Nephron progenitor cell (in vitro differentiated cells): Measurements from ENCODE around the gene EIF5B.
A peak's percentile ranks its signal among the peaks of the same experiment; 100 is the strongest.

Experiments
- DNase-seq: peaks from one replicate; pipeline ENCODE4 v3.0.0; 2021
- H3K27ac Mint-ChIP-seq: 2 replicates; pipeline ENCODE4 v1.8.0; 2021; ENCODE audit warnings: mild to moderate bottlenecking, moderate library complexity, mixed read lengths
- H3K27me3 Mint-ChIP-seq: 2 replicates; pipeline ENCODE4 v1.8.0; 2021; ENCODE audit warnings: mild to moderate bottlenecking, low read depth, mixed read lengths; ENCODE audit not compliant: poor library complexity
- H3K36me3 Mint-ChIP-seq: 2 replicates; pipeline ENCODE4 v1.8.0; 2021; ENCODE audit warnings: low read depth, mixed read lengths
- H3K4me1 Mint-ChIP-seq: 2 replicates; pipeline ENCODE4 v1.8.0; 2021; ENCODE audit warnings: mixed read lengths
- H3K4me3 Mint-ChIP-seq: 2 replicates; pipeline ENCODE4 v1.8.0; 2021; ENCODE audit warnings: mild to moderate bottlenecking, moderate library complexity, mixed read lengths
- H3K9me3 Mint-ChIP-seq: 2 replicates; pipeline ENCODE4 v1.8.0; 2021; ENCODE audit warnings: mild to moderate bottlenecking, moderate library complexity, mixed read lengths
- TF ChIP-seq, protein P1 (sequence below): fragments of 200-600 bp; sonication (generic); IDR thresholded peaks from 2 replicates; pipeline ENCODE4 v1.5.0; 2021; ENCODE audit warnings: antibody characterized with exemption

EIF5B gene

DNA sequence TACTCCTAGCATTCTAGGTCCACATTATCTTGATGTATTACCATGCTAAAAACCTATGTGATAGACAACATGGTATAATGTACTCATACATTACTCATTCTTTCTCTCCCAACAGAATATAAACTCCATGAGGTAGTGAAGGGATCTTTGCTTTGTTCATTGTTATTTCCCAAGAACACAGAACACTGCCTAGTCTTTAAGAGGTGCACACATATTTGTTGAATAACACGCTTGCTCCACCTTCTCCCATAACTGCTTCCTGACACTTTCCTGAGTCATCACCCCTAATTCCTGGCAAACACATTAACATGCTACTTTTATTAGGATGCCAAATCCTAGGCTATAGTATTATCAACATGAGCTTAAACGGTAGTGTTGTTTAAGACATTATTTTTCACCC is 111.4 kb downstream of the EIF5B start:
- H3K4me3 Mint-ChIP-seq, result no peak overlapping the region
- no peaks in the 10 kb centered on the region for H3K27me3 Mint-ChIP-seq
- peak overlapping the region; percentile 1 for H3K27ac Mint-ChIP-seq
- H3K36me3 Mint-ChIP-seq, result peaks cover 78% of the 10 kb centered on the region
- peaks cover 14% of the 10 kb centered on the region for H3K4me1 Mint-ChIP-seq
- no peaks in the 10 kb centered on the region for H3K9me3 Mint-ChIP-seq
- DNase-seq, result no peak
- TF ChIP-seq, protein P1, sequence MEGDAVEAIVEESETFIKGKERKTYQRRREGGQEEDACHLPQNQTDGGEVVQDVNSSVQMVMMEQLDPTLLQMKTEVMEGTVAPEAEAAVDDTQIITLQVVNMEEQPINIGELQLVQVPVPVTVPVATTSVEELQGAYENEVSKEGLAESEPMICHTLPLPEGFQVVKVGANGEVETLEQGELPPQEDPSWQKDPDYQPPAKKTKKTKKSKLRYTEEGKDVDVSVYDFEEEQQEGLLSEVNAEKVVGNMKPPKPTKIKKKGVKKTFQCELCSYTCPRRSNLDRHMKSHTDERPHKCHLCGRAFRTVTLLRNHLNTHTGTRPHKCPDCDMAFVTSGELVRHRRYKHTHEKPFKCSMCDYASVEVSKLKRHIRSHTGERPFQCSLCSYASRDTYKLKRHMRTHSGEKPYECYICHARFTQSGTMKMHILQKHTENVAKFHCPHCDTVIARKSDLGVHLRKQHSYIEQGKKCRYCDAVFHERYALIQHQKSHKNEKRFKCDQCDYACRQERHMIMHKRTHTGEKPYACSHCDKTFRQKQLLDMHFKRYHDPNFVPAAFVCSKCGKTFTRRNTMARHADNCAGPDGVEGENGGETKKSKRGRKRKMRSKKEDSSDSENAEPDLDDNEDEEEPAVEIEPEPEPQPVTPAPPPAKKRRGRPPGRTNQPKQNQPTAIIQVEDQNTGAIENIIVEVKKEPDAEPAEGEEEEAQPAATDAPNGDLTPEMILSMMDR, result no peak

- DNase-seq, result no peak
- Mint-ChIP-seq H3K27me3 (no peaks in the 10 kb centered on the region), H3K9me3 (no peaks in the 10 kb centered on the region), H3K4me3 (no peak overlapping the region), H3K27ac (no peak overlapping the region), H3K4me1 (peaks cover 14% of the 10 kb centered on the region), H3K36me3 (peaks cover 77% of the 10 kb centered on the region)
- TF ChIP-seq, protein P1, result no peak
Observed at GRCh38 chr2:99450199-99450598, 113.0 kb downstream of the EIF5B start.
